Smooth muscle cell (in vitro differentiated cells): ENCODE data around the gene CAMTA1. TPM values are rescaled to one million over a fixed set of nuclear protein-coding genes. Genes with fewer than 3 reads are reported as not detected.
A peak's percentile ranks its signal among the peaks of the same experiment; 100 is the strongest.
"Not testable (repeated sequence)": the region's sequence is repeated elsewhere in the genome, so short reads cannot be mapped to it uniquely, and the experiment has no call there.

ENCODE experiments used
- DNase-seq: peaks from one replicate; lab custom pipeline; 2025; ENCODE audit not compliant: unreplicated experiment; lab: John Stamatoyannopoulos, UW
- H2AFZ ChIP-seq: fragments of 200-600 bp; sonication (generic); 2 replicates; pipeline ENCODE4 v1.6.0; 2016; ENCODE audit warnings: antibody characterized with exemption, low read depth, mild to moderate bottlenecking
- H3F3A ChIP-seq: fragments of 200-600 bp; sonication (generic); 2 replicates; pipeline ENCODE4 v1.6.0; 2017; ENCODE audit warnings: antibody characterized with exemption, low read depth
- H3K27ac ChIP-seq: fragments of 200-600 bp; sonication (generic); 2 replicates; pipeline ENCODE4 v1.5.1; 2016; ENCODE audit warnings: low read depth, mild to moderate bottlenecking
- H3K27me3 ChIP-seq: fragments of 200-600 bp; sonication (generic); 2 replicates; pipeline ENCODE4 v1.6.1; 2016; ENCODE audit warnings: low read depth, mild to moderate bottlenecking
- H3K36me3 ChIP-seq: fragments of 200-600 bp; sonication (generic); 2 replicates; pipeline ENCODE4 v1.5.1; 2016; ENCODE audit warnings: low read depth
- H3K4me1 ChIP-seq: fragments of 200-600 bp; sonication (generic); 2 replicates; pipeline ENCODE4 v1.5.1; 2016; ENCODE audit warnings: low read depth
- H3K4me2 ChIP-seq: fragments of 200-600 bp; sonication (generic); 2 replicates; pipeline ENCODE4 v1.6.0; 2016; ENCODE audit warnings: mild to moderate bottlenecking
- H3K4me3 ChIP-seq: fragments of 200-600 bp; sonication (generic); 2 replicates; pipeline ENCODE4 v1.5.1; 2016; ENCODE audit warnings: mild to moderate bottlenecking
- H3K79me2 ChIP-seq: fragments of 200-600 bp; sonication (generic); 2 replicates; pipeline ENCODE4 v1.6.0; 2016; ENCODE audit warnings: low read depth, mild to moderate bottlenecking
- H3K9ac ChIP-seq: fragments of 200-600 bp; sonication (generic); 2 replicates; pipeline ENCODE4 v1.6.0; 2016; ENCODE audit warnings: low read depth
- H3K9me3 ChIP-seq: fragments of 200-600 bp; sonication (generic); replicated peaks from 2 replicates; pipeline ENCODE4 v1.5.1; 2016; ENCODE audit warnings: low read depth
- H4K20me1 ChIP-seq: fragments of 200-600 bp; sonication (generic); 2 replicates; pipeline ENCODE4 v1.6.0; 2016; ENCODE audit warnings: low read depth
- WGBS: methylation state at CpG from one replicate; pipeline ENCODE4 v1.1.7; 2016; ENCODE audit warnings: low lambda C conversion rate; 5-methylcytosine and 5-hydroxymethylcytosine counted together
- polyA plus RNA-seq: library from polyadenylated mRNA; unstranded; fragments of >200 nt; fragmentation: Nextera tagmentation; extraction: Ambion mirVana; gene quantifications from 2 replicates; pipeline ENCODE4 v1.2.1, GENCODE V29; 2016
- total RNA-seq: library from RNA; depleted of rRNA; stranded (reverse); fragments of >200 nt; gene quantifications from 2 replicates; pipeline ENCODE4 v1.2.3, GENCODE V29; 2014
- TF ChIP-seq, protein P1 (sequence below): fragments of 200-600 bp; sonication (generic); IDR thresholded peaks from 2 replicates; pipeline ENCODE4 v1.5.1; 2017; ENCODE audit warnings: borderline replicate concordance, mild to moderate bottlenecking, antibody characterized with exemption; ENCODE audit not compliant: insufficient read depth, poor library complexity, severe bottlenecking

Gene CAMTA1
- total and polyA plus RNA-seq, 2 experiments from 2014 or later: 139 to 145 TPM

DNA sequence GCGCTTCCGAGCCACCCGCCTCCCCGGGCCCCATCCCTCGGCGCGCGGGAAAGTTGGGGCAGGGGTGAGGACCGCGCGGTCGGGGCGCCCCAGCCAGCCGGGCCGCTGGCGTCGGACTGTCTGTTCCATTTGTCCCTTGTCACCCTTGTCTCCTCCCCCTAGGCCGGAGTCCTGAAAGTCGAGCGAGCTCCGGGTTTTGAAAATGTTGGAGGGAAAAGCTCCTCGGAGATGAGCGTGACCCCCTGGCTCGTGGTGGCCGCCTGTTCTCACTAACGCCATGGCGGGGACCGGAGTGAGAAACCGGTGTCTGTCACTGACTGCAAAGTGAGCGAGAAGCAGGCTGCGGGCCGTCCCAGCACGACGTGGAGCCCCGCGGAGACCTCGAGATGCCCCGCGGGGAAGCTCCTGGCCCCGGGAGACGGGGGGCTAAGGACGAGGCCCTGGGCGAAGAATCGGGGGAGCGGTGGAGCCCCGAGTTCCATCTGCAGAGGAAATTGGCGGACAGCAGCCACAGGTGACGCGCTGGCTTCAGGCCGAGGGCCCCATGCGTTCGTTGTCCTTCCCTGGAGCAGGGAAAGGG, 999.3 kb downstream of the CAMTA1 start:
- 79% methylated on average over 37 of the region's 52 CpGs for WGBS
- no peak overlapping the region for H2AFZ ChIP-seq
- no peaks in the 10 kb centered on the region for H3K27me3 ChIP-seq
- no peak overlapping the region for H3K27ac ChIP-seq
- H4K20me1 ChIP-seq: peaks cover under 1% of the 10 kb centered on the region
- peak overlapping the region; percentile 82 for H3K4me2 ChIP-seq
- H3K79me2 ChIP-seq: no peaks in the 10 kb centered on the region
- no peaks in the 10 kb centered on the region for H3K4me1 ChIP-seq
- peak overlapping the region; percentile 37 for H3K4me3 ChIP-seq
- TF ChIP-seq, protein P1, sequence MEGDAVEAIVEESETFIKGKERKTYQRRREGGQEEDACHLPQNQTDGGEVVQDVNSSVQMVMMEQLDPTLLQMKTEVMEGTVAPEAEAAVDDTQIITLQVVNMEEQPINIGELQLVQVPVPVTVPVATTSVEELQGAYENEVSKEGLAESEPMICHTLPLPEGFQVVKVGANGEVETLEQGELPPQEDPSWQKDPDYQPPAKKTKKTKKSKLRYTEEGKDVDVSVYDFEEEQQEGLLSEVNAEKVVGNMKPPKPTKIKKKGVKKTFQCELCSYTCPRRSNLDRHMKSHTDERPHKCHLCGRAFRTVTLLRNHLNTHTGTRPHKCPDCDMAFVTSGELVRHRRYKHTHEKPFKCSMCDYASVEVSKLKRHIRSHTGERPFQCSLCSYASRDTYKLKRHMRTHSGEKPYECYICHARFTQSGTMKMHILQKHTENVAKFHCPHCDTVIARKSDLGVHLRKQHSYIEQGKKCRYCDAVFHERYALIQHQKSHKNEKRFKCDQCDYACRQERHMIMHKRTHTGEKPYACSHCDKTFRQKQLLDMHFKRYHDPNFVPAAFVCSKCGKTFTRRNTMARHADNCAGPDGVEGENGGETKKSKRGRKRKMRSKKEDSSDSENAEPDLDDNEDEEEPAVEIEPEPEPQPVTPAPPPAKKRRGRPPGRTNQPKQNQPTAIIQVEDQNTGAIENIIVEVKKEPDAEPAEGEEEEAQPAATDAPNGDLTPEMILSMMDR: no peak
- DNase-seq: no peak
- peaks cover 17% of the 10 kb centered on the region for H3F3A ChIP-seq
- H3K36me3 ChIP-seq: no peaks in the 10 kb centered on the region
- peak overlapping the region; percentile 29 for H3K9ac ChIP-seq
- H3K9me3 ChIP-seq: no peaks in the 10 kb centered on the region

DNA sequence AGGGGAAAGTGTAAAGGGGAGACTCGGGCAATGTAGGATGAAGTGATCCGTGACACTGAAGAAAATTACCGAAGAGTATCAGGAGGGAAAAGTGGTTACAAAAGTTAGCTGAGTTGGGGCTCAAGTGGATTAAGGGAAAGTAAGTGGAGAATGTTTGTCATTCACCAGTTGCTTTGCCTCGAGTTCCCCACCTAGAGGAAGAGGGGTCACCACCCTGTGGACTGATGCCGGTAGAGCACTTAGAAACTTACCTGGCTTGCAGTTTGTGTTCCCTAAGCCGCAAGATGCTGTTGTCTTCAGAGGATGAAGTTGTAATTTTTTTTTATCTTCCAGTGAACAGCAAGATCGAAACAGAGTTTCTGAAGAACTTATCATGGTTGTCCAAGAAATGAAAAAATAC, 999.9 kb downstream of the CAMTA1 start:
- H3K4me1 ChIP-seq: no peaks in the 10 kb centered on the region
- no peak overlapping the region for H2AFZ ChIP-seq
- peaks cover 13% of the 10 kb centered on the region for H3F3A ChIP-seq
- H3K9me3 ChIP-seq: no peaks in the 10 kb centered on the region
- H3K9ac ChIP-seq: no peak overlapping the region
- H3K4me3 ChIP-seq: no peak overlapping the region
- TF ChIP-seq, protein P1: no peak
- no peak overlapping the region for H3K27ac ChIP-seq
- H3K79me2 ChIP-seq: no peaks in the 10 kb centered on the region
- H3K27me3 ChIP-seq: no peaks in the 10 kb centered on the region
- DNase-seq: no peak
- WGBS: 90% methylated on average over 7 of the region's 7 CpGs
- no peaks in the 10 kb centered on the region for H4K20me1 ChIP-seq
- H3K4me2 ChIP-seq: peak overlapping the region; percentile 82
- H3K36me3 ChIP-seq: peaks cover 4% of the 10 kb centered on the region

DNA sequence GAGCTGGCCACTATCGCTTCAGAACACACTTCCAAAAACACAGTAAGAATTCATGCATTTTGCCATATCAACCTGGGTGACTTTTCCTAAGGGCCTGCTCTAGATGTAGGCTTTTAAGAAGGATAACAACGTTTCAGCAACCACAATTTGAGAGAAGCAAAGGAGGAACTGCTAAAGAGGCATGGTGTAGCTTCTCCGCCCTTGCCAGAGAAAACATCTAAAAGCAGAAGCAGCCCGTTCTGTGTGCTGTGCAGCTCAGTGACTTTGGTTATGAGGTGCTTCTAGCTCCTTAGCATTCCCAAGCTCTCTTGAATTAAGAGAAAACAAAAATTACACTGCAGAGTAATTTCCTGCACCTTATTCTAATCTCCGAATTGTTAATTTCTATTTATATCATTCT, 1001.5 kb downstream of the CAMTA1 start:
- peaks cover 7% of the 10 kb centered on the region for H3K36me3 ChIP-seq
- H4K20me1 ChIP-seq: no peaks in the 10 kb centered on the region
- H3F3A ChIP-seq: peaks cover 13% of the 10 kb centered on the region
- no peak overlapping the region for H3K4me3 ChIP-seq
- TF ChIP-seq, protein P1: no peak
- no peak overlapping the region for H3K4me2 ChIP-seq
- no peaks in the 10 kb centered on the region for H3K4me1 ChIP-seq
- H3K79me2 ChIP-seq: no peaks in the 10 kb centered on the region
- H3K27ac ChIP-seq: no peak overlapping the region
- peaks cover 4% of the 10 kb centered on the region for H3K9me3 ChIP-seq
- H2AFZ ChIP-seq: no peak overlapping the region
- no peak for DNase-seq
- H3K9ac ChIP-seq: no peak overlapping the region
- no peaks in the 10 kb centered on the region for H3K27me3 ChIP-seq
- 92% methylated on average over 5 of the region's 5 CpGs for WGBS

DNA sequence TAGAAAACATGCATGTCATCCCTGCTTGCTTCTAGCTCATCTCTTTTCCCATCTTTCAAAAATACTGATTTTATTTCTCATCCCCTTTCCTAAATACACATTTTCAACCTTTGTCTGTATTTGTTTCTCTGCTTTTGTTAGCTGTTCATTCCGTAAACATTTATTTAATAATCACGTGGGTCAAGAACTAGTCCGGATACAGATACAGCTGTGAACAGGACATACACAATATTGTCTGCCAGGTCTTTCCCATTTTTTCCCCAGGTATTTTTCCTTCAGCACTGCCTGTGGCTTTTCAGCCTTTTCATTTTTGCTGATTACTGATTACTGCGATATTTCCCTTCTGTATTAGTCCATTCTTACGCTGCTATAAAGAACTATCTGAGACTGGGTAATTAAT, 1004.6 kb downstream of the CAMTA1 start:
- H3K9ac ChIP-seq: no peak overlapping the region
- H3K9me3 ChIP-seq: peaks cover 4% of the 10 kb centered on the region
- H3K4me1 ChIP-seq: no peaks in the 10 kb centered on the region
- no peak for DNase-seq
- H3K4me2 ChIP-seq: no peak overlapping the region
- over 99% methylated on average over 5 of the region's 5 CpGs for WGBS
- H3F3A ChIP-seq: no peaks in the 10 kb centered on the region
- no peaks in the 10 kb centered on the region for H4K20me1 ChIP-seq
- no peaks in the 10 kb centered on the region for H3K27me3 ChIP-seq
- TF ChIP-seq, protein P1: no peak
- no peak overlapping the region for H2AFZ ChIP-seq
- peaks cover 15% of the 10 kb centered on the region for H3K36me3 ChIP-seq
- H3K4me3 ChIP-seq: no peak overlapping the region
- no peaks in the 10 kb centered on the region for H3K79me2 ChIP-seq
- H3K27ac ChIP-seq: no peak overlapping the region

DNA sequence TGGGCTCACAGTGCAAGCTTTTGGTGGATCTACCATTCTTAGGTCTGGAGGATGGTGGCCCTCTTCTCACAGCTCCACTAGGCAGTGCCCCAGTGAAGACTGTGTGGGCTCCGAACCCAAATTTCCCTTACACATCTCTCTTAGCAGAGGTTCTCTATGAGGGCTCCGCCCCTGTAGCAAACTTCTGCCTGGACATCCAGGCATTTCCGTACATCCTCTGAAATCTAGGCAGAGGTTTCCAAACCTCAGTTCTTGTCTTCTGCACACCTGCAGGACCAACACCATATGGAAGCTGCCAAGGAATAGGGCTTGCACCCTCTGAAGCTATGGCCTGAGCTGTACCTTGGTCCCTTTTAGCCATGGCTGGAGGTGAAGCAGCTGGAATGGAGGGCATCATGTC, 1005.8 kb downstream of the CAMTA1 start:
- not testable (repeated sequence) for H3K9ac ChIP-seq, H3K4me2 ChIP-seq, H3K9me3 ChIP-seq, H3K27me3 ChIP-seq, H4K20me1 ChIP-seq, H3K79me2 ChIP-seq, DNase-seq, H3K27ac ChIP-seq, H3F3A ChIP-seq, H3K4me1 ChIP-seq, H2AFZ ChIP-seq, H3K4me3 ChIP-seq
- H3K36me3 ChIP-seq: peaks cover 15% of the 10 kb centered on the region
- WGBS: 99% methylated on average over 3 of the region's 3 CpGs
